GM12891 (cell line): ENCODE data around the gene EFCAB12.

Experiments
- PAX5 ChIP-seq: IDR thresholded peaks from 2 replicates; pipeline ENCODE4 v1.6.1; 2011; ENCODE audit warnings: low read length, moderate library complexity, mild to moderate bottlenecking; ENCODE audit not compliant: insufficient read depth, severe bottlenecking
- POLR2A ChIP-seq: IDR thresholded peaks from 2 replicates; pipeline ENCODE4 v1.6.1; 2011; ENCODE audit warnings: low read depth, low read length, control low read depth
- POLR2AphosphoS5 ChIP-seq: IDR thresholded peaks from 2 replicates; pipeline ENCODE4 v1.6.1; 2011; ENCODE audit warnings: low read depth, low read length, control low read depth
- SPI1 ChIP-seq: IDR thresholded peaks from 2 replicates; pipeline ENCODE4 v1.6.1; 2011; ENCODE audit warnings: low read depth, low read length, control low read depth
- TAF1 ChIP-seq: IDR thresholded peaks from 2 replicates; pipeline ENCODE4 v1.6.1; 2011; ENCODE audit warnings: low read depth, low read length, control low read depth

DNA sequence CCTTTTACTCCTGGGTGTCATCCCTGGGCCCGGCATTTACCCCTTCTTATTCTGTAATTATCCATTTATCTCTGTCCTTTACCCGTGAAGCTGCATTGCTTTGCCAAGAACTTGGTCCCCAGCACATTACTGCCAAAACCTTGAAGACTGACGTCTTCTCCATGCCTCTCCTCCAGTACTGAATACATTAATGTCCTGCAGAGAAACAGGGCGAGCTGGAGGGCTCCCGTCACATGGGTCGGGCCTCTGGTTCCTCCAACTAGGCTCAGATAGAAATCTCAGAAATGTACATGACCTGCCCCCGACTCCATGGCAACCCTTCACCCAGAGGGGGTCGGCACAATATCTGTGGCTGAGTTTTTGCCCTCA is 445 bp downstream of the EFCAB12 start:
- TF ChIP-seq POLR2A (no peak), SPI1 (no peak), TAF1 (no peak), POLR2AphosphoS5 (no peak), PAX5 (no peak)
